SK-N-SH treated with all-trans-retinoic acid at 6 μM for 48 hours (cell line): ENCODE results near the gene IQCM.

Source experiments
- ATAC-seq: fragments of 200-7000 bp; cut with Tn5 transposase; 3 replicates; pipeline ENCODE4 v1.9.1; 2020; ENCODE audit warnings: mild to moderate bottlenecking, moderate library complexity
- ARNTL ChIP-seq: fragments of 450-650 bp; formaldehyde crosslinking; IDR thresholded peaks from 2 replicates; pipeline ENCODE4 v1.5.0; 2020; ENCODE audit warnings: low read depth, mild to moderate bottlenecking, moderate library complexity, borderline replicate concordance
- GLIS3 ChIP-seq: fragments of 250-450 bp; sonication (Bioruptor Pico); IDR thresholded peaks from 2 replicates; pipeline ENCODE4 v1.5.0; 2020; ENCODE audit warnings: mild to moderate bottlenecking, moderate library complexity
- ISL1 ChIP-seq: fragments of 250-450 bp; sonication (Bioruptor Pico); IDR thresholded peaks from 2 replicates; pipeline ENCODE4 v2.1.2; 2022; ENCODE audit warnings: mild to moderate bottlenecking, moderate library complexity
- OSR1 ChIP-seq: fragments of 250-450 bp; sonication (Bioruptor Pico); IDR thresholded peaks from 2 replicates; pipeline ENCODE4 v1.8.0; 2022; ENCODE audit warnings: moderate library complexity, mild to moderate bottlenecking, inconsistent platforms
- PATZ1 ChIP-seq: fragments of 250-450 bp; sonication (Bioruptor Pico); IDR thresholded peaks from 2 replicates; pipeline ENCODE4 v1.8.0; 2020; ENCODE audit warnings: mild to moderate bottlenecking, moderate library complexity, borderline replicate concordance
- POU6F1 ChIP-seq: fragments of 250-450 bp; sonication (Bioruptor Pico); IDR thresholded peaks from 2 replicates; pipeline ENCODE4 v1.8.0; 2021; ENCODE audit warnings: low read depth, mild to moderate bottlenecking, moderate library complexity, borderline replicate concordance
- PPARA ChIP-seq: fragments of 250-450 bp; sonication (Bioruptor Pico); IDR thresholded peaks from 2 replicates; pipeline ENCODE4 v1.5.0; 2020; ENCODE audit warnings: mild to moderate bottlenecking, borderline replicate concordance
- RARB ChIP-seq: fragments of 250-450 bp; sonication (Bioruptor Pico); IDR thresholded peaks from 2 replicates; pipeline ENCODE4 v1.8.0; 2021; ENCODE audit warnings: mild to moderate bottlenecking, moderate library complexity
- SNAI2 ChIP-seq: fragments of 250-450 bp; sonication (Bioruptor Pico); IDR thresholded peaks from 2 replicates; pipeline ENCODE4 v1.5.0; 2020; ENCODE audit warnings: mild to moderate bottlenecking, moderate library complexity
- TCF4 ChIP-seq: fragments of 250-450 bp; sonication (Bioruptor Pico); IDR thresholded peaks from 2 replicates; pipeline ENCODE4 v1.8.0; 2021; ENCODE audit warnings: mild to moderate bottlenecking, moderate library complexity, borderline replicate concordance
- TOX ChIP-seq: fragments of 250-450 bp; sonication (Bioruptor Pico); IDR thresholded peaks from 2 replicates; pipeline ENCODE4 v1.8.0; 2021; ENCODE audit warnings: mild to moderate bottlenecking, moderate library complexity, borderline replicate concordance
- ZC3H10 ChIP-seq: fragments of 250-450 bp; sonication (Bioruptor Pico); IDR thresholded peaks from 2 replicates; pipeline ENCODE4 v1.5.1; 2021; ENCODE audit warnings: mild to moderate bottlenecking, moderate library complexity
- ZFP3 ChIP-seq: fragments of 250-450 bp; sonication (Bioruptor Pico); IDR thresholded peaks from 2 replicates; pipeline ENCODE4 v1.5.0; 2020; ENCODE audit warnings: mild to moderate bottlenecking, moderate library complexity
- ZFP30 ChIP-seq: fragments of 450-650 bp; formaldehyde crosslinking; IDR thresholded peaks from 2 replicates; pipeline ENCODE4 v1.5.0; 2022; ENCODE audit warnings: mild to moderate bottlenecking, moderate library complexity
- ZNF565 ChIP-seq: fragments of 450-650 bp; formaldehyde crosslinking; conservative IDR thresholded peaks from 2 replicates; pipeline ENCODE4 v1.5.0; 2020; ENCODE audit warnings: low read depth, mild to moderate bottlenecking, moderate library complexity
- ZNF70 ChIP-seq: fragments of 450-650 bp; formaldehyde crosslinking; IDR thresholded peaks from 2 replicates; pipeline ENCODE4 v1.5.0; 2020; ENCODE audit warnings: mild to moderate bottlenecking, moderate library complexity
- ZNF8 ChIP-seq: fragments of 450-650 bp; formaldehyde crosslinking; IDR thresholded peaks from 2 replicates; pipeline ENCODE4 v1.5.0; 2020; ENCODE audit warnings: mild to moderate bottlenecking, moderate library complexity
- TF ChIP-seq, protein P1 (sequence below): fragments of 250-450 bp; sonication (Bioruptor Pico); IDR thresholded peaks from 2 replicates; pipeline ENCODE4 v1.5.1; 2020; ENCODE audit warnings: low read depth, mild to moderate bottlenecking, moderate library complexity
- TF ChIP-seq, protein P2 (sequence below): fragments of 250-450 bp; sonication (Bioruptor Pico); IDR thresholded peaks from 2 replicates; pipeline ENCODE4 v1.5.1; 2021; ENCODE audit warnings: mild to moderate bottlenecking, moderate library complexity

The IQCM gene

GRCh38 chr4:149552601-149553000 is 263.0 kb downstream of the IQCM start (continued):
- no peak for TF ChIP-seq PPARA (CRISPR knock-in tag)

DNA sequence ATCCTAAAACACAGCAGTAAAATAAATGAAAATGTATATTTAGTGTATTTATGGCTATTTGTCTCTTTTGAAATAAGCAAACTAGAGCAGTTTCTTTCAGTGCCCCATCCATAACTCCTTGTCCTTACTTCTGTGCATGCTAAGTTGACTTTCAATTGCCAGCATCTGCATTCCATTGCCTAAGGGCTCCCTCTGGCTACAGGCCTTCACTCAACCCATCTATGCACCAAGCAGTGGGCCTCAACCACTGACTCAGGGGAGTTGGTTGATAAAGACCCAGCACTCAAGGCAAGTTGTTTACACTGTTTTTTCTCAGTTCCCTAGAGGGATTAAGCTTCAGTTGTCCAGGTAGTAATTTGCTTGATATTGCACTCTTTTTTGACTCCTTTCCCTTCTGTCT is 265.7 kb downstream of the IQCM start:
- no peak for TF ChIP-seq SNAI2 (CRISPR knock-in tag)
- ATAC-seq = no peak

DNA sequence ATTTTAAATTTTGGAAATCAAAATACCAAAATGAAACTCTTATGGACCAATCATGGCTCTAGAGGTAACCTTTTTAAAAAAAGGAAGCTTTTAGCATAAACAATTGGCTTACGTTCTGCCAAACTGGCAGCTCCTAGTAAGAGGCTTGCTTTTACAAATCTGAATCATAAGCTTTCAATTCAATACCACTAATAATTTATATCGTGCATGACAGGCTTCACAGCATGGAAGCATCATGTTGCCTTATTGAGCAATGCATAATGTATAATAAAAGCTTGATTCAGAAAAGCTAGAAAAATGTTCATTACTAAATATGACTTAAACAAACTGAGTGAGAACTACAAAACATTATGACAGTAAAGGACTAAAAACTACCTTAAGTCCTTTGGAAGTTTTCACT is 280.9 kb downstream of the IQCM start:
- TF ChIP-seq ZFP30 (CRISPR knock-in tag) = no peak
- no peak for TF ChIP-seq TCF4 (CRISPR knock-in tag)
- TF ChIP-seq OSR1 (CRISPR knock-in tag) = no peak
- TF ChIP-seq POU6F1 = no peak
- TF ChIP-seq GLIS3 (CRISPR knock-in tag) = no peak
- no peak for TF ChIP-seq ZNF8
- TF ChIP-seq ZNF70 (CRISPR knock-in tag) = no peak
- TF ChIP-seq ISL1 (CRISPR knock-in tag) = no peak
- no peak for TF ChIP-seq PATZ1 (CRISPR knock-in tag)
- no peak for TF ChIP-seq PPARA (CRISPR knock-in tag)
- TF ChIP-seq, protein P1, sequence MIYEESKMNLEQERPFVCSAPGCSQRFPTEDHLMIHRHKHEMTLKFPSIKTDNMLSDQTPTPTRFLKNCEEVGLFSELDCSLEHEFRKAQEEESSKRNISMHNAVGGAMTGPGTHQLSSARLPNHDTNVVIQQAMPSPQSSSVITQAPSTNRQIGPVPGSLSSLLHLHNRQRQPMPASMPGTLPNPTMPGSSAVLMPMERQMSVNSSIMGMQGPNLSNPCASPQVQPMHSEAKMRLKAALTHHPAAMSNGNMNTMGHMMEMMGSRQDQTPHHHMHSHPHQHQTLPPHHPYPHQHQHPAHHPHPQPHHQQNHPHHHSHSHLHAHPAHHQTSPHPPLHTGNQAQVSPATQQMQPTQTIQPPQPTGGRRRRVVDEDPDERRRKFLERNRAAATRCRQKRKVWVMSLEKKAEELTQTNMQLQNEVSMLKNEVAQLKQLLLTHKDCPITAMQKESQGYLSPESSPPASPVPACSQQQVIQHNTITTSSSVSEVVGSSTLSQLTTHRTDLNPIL (CRISPR knock-in tag) = no peak
- TF ChIP-seq TOX (CRISPR knock-in tag) = no peak
- TF ChIP-seq ZC3H10 (CRISPR knock-in tag) = no peak
- no peak for TF ChIP-seq ZFP3 (CRISPR knock-in tag)
- TF ChIP-seq RARB (CRISPR knock-in tag) = no peak
- TF ChIP-seq ARNTL (CRISPR knock-in tag) = no peak
- no peak for TF ChIP-seq SNAI2 (CRISPR knock-in tag)
- TF ChIP-seq, protein P2, sequence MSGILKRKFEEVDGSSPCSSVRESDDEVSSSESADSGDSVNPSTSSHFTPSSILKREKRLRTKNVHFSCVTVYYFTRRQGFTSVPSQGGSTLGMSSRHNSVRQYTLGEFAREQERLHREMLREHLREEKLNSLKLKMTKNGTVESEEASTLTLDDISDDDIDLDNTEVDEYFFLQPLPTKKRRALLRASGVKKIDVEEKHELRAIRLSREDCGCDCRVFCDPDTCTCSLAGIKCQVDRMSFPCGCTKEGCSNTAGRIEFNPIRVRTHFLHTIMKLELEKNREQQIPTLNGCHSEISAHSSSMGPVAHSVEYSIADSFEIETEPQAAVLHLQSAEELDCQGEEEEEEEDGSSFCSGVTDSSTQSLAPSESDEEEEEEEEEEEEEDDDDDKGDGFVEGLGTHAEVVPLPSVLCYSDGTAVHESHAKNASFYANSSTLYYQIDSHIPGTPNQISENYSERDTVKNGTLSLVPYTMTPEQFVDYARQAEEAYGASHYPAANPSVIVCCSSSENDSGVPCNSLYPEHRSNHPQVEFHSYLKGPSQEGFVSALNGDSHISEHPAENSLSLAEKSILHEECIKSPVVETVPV (CRISPR knock-in tag) = no peak
- TF ChIP-seq ZNF565 (CRISPR knock-in tag) = no peak
- TF ChIP-seq, all 23 proteins: peak for 0
- ATAC-seq = no peak

DNA sequence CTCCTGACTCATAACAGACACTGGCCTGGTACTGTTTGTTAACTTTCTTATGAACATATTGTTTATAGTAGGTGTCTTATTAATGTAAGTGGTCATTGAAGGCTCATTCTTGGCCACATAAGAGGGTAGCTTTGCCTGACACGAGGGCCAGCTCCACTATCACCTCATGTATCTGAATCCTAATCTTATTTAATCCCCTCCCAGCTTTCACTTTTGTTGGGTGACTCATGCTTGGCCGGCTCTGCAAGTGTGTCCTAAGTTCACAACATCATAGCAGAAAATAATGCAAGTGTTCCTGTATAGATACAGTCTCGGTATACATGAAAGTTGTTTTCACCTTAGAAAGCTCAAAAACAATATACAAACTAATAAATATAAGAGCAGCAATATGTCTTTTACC is 283.8 kb downstream of the IQCM start:
- TF ChIP-seq ZNF565 (CRISPR knock-in tag) (no peak), ZNF8 (no peak), OSR1 (CRISPR knock-in tag) (no peak), ISL1 (CRISPR knock-in tag) (no peak), ARNTL (CRISPR knock-in tag) (no peak), POU6F1 (no peak)
- TF ChIP-seq, protein P1 (CRISPR knock-in tag) = no peak
- ATAC-seq = no peak
